Stimulated activated CD4-positive, alpha-beta T cell treated with anti-CD3 and anti-CD28 coated beads, TNF-alpha, amount 100 ng/mL, for 48 hours (primary cell): ENCODE measurements around the gene GALNT2.
A peak's percentile ranks its signal among the peaks of the same experiment; 100 is the strongest.

Source experiments
- DNase-seq, 3 donors: peaks; one replicate each; pipeline ENCODE4 v3.0.0-alpha.2; 2020; ENCODE audit warnings: low read depth in 3 of 3

GALNT2 gene

GRCh38 chr1:230112131-230112701 lies 45.2 kb downstream of the GALNT2 start:
- DNase-seq, result no peak

DNA sequence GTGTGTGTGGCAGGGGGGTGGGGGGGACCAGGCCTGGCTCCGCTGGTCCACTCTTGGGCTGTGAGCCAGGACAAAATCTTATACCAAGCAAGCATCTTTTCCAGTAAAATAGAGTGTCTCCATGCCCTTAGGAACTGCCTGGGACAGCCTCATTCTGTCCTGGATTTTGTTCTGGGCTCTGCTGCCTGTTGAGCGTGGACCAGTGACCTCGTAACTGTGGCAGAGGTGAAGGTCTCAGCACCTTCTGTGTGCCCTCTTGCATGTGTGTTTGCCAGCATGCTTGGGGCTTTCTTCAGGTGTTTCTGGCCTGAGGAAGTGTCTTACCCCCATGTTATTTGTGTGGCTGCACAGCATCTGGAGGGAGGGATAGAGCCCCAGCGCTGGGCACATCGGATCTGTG lies 45.7 kb downstream of the GALNT2 start:
- DNase-seq, result no peak

- no peak for DNase-seq
Measured at GRCh38 chr1:230113235-230113592, 46.2 kb downstream of the GALNT2 start.

DNA sequence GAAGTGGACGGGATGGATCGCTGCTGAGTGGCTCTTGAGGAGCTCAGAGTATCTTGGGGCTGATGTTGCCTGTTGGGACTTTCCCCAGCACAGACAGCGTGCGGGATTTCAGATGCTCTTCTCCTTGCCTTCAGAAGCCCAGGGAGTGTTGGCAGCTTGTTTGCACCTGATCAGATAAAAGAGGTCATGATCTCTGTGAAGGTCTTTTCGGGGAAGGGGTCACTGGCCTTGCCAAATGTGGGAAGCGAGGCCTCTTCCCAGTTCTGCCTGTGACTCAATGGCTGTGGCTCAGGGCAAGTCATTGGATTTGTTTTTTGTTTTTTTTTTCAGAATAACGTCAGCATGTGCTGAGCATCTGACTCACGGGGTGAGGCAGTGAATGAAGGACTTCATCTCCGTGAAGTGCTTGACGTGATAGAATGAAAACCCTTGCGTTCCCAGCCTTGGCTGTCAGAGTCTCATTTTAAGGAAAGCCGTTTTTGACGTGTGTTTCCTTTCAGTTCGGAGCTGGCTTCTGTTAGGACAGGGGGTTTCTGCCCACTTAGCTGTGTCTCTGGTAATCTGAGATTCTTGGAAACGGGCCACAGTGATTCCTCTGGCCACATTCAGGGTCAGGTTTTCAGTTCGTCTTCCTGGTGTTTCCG lies 46.7 kb downstream of the GALNT2 start:
- DNase-seq, result no peak

- DNase-seq, result no peak
Measured at GRCh38 chr1:230114237-230114651, 47.2 kb downstream of the GALNT2 start.

DNA sequence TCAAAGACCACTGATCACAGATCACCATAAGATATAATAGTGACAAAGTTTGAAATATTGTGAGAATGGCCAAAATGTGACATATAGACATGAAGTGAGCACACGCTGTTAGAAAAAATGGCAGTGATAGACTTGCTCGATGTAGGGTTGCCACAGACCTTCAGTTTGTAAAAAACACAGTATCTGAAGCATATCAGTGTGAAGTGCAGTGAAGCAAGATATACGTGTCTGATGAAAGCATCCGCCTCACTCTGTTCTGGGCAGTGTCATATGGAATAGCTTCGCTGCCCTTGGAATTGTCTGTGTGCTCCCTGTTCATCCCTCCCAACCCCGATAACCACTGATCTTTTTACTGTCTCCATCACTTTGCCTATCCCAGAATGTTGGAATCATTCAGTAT lies 50.7 kb downstream of the GALNT2 start:
- DNase-seq, result no peak

DNA sequence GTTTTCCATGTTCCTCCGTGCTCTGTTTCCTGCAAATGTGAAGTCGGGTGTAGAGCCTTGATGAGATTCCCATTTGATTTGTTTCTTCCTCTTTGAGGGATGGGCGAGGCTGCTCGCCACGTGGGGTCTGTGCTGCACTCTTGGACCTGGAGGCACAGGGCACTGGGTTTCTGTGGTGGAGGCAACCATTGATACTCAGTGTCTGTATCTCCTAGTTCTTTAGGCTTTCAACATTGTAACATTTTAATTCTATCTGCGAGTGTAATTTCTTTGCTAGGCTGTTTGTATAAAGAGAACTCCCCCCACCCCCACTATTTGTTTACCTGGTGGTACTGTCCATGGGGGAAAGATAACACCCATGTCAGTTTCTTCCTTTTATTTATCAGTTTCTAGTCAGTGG lies 52.3 kb downstream of the GALNT2 start:
- DNase-seq, result no peak

DNA sequence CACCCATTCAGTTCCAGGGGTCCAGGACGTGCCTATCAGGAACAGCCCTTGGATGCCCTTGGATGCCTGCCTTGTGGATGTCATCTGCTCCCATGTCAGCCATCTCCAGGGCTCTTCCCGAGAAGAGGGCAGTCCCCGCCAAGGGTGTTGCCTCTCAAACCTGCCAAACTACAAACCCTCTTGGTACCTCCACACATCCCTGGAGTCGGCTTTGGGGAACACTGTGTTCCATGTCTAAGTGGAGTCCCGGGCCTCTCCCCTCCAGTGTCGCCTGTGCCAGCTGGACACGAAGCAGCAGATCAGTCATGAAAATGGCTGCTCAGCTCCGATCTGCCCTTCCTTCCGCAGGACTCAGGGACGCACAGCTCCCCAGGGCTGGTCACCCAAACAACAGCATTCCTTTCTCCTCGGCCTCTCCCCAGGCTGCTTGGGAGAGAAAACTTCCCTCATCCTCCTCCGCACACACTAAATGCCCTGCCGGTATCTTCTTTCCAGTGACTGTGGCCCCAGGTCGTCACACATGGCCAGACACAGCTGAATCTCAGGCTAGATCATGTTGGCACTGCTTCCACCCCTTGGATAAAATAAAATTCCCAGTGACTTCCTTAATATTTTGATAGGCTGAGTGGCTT lies 53.4 kb downstream of the GALNT2 start:
- no peak for DNase-seq

- no peak for DNase-seq
Measured at GRCh38 chr1:230120921-230121381, 53.9 kb downstream of the GALNT2 start.

GRCh38 chr1:230121950-230122349 lies 54.9 kb downstream of the GALNT2 start:
- DNase-seq, result no peak

DNA sequence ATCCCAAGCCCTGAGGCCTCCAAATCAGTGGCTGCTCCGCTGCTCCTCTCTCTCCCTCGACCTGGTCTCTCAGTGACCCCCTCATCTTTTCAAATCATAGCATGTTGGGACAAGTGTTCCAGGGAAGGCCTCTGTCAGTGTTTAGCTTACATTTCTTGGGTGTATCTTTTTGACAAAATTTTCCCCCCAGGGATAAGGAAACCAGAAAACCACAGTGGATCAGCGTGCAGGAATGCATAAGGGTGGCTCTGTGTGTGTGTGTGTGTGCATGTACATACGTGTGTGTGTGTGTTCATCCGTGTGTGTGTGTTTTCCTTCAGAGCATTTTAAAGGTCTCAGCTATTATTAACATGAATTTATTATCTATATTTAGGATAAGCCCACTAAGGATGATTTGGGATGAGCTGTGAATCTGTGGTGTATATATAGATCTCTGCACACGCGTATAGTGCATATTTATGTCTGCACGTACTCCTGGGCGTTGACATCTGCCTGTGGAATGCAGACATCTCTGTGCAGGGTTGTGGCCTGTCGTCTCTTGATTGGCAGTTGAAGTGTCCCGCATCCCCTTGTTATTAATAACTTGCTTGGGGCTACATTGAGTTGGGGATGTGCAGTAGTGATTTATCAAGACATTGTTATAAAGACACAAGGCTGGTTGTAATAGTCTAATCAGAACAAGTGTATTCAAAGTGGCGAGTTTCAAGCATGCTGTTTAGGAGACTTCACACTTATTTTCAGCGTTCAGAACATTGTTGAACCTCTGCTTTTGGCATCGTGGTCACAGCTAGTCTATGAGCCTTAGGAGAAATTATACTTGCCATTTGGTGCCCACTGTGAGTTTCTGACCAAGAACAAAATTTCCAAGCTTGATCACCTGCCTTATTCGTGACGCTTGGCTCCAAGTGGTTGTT lies 55.6 kb downstream of the GALNT2 start:
- no peak for DNase-seq

DNA sequence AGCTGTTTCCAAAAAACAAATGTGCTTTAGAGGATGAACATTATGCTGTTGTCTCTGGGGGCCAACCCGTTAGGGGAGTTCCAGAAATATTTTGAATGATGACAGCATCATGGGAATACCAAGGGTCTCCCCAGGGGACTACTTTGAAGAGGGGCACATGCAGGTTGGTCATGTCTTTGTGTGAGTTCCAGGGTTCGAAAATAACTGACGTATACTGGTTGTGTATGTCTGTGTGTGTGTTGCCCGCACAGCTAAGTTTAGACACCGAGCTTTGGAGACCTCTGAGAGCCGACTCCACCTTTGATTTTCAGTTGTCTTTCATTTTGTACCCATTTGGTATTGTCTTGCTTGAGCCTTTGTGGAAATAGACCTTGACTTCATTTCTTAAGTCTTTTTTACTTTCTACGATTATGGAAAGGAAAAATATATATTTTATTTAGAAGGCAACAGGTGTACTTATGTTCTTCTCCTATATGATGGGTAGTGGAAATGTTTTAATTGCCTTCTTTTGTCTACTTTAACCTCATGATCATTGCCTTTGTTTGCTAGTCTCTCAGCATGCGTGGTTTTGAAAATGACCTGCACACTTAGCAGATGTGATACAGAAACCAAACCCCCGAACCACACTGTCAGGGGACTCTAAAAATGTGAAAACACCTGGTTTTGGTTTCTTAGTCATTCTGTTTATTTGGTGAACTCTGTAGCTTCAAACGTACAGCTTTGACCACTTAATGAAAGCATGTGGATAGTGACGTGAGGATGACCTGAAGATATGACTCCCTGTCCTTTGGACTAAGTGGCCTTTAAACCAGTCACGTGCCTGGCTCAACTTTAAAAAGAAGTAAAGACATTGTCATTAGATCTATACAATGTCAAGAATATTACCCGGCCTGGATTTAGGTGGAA lies 56.5 kb downstream of the GALNT2 start:
- no peak for DNase-seq

GRCh38 chr1:230124186-230125128 lies 57.4 kb downstream of the GALNT2 start:
- DNase-seq, result no peak

DNA sequence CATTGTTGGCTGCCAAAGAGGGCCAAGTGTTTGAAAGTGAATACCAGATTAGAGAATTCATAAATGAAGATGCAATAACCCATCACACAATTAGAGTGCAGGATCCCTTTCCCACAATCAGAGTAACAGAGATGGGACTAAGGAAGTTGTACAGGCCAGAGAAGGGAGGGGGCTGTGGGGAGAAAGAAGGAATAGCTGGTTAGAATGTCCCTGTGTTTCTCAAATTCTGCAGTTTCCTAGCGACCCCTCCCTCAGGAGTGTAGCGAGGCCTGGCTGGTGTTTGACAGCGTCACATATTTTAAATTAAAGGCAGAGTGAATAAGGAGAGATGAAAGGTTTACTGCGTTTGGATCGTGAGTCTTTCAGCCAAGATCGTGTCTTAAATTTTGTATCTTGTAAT lies 58.1 kb downstream of the GALNT2 start:
- no peak for DNase-seq

GRCh38 chr1:230125640-230126528 lies 58.8 kb downstream of the GALNT2 start:
- no peak for DNase-seq

- DNase-seq, result no peak
Measured at GRCh38 chr1:230126529-230127104, 59.6 kb downstream of the GALNT2 start.

GRCh38 chr1:230127105-230128054 lies 60.3 kb downstream of the GALNT2 start:
- peak in 2 of 3 donors; percentile 38 to 39 for DNase-seq
